H1 (cell line): Measurements from ENCODE around the gene ORAI3.

ENCODE experiments used
- CBX5 ChIP-seq: fragments of 300-800, 300-1000 bp; sonication (generic); IDR thresholded peaks from 2 replicates; pipeline ENCODE4 v1.7.1; 2016; ENCODE audit warnings: antibody characterized with exemption, low read length, low read depth
- CREB1 ChIP-seq: IDR thresholded peaks from 2 replicates; pipeline ENCODE4 v1.6.1; 2012; ENCODE audit warnings: inconsistent platforms
- CTCF ChIP-seq, 3 experiments: IDR thresholded peaks; 1 replicate in 2 of 3; 2 replicates in 1 of 3; pipeline versions ENCODE4 v1.5.1 to v1.6.1; 2011; ENCODE audit warnings: low read length in 3 of 3, mild to moderate bottlenecking in 3 of 3, inconsistent platforms in 2 of 3, low read depth in 1 of 3, moderate library complexity in 1 of 3; ENCODE audit not compliant: insufficient read depth in 1 of 3; ENCODE audit errors: control extremely low read depth in 1 of 3
- EZH2 ChIP-seq: fragments of 200-600 bp; sonication (generic); IDR thresholded peaks from 2 replicates; pipeline ENCODE4 v1.7.1; 2012; ENCODE audit warnings: low read depth, mild to moderate bottlenecking, moderate library complexity, low read length, inconsistent platforms; ENCODE audit not compliant: severe bottlenecking
- FOSL1 ChIP-seq: IDR thresholded peaks from 2 replicates; pipeline ENCODE4 v1.6.1; 2011; ENCODE audit warnings: mild to moderate bottlenecking, low read depth, low read length, moderate library complexity; ENCODE audit not compliant: insufficient read depth
- NANOG ChIP-seq: IDR thresholded peaks from 2 replicates; pipeline ENCODE4 v1.6.1; 2011; ENCODE audit warnings: low read length, low read depth, mild to moderate bottlenecking, inconsistent platforms; ENCODE audit not compliant: insufficient read depth, poor library complexity, severe bottlenecking
- NRF1 ChIP-seq: IDR thresholded peaks from 2 replicates; pipeline ENCODE4 v1.6.1; 2011; ENCODE audit warnings: mild to moderate bottlenecking, low read depth, low read length, improper control_type of control experiment
- PHF8 ChIP-seq: fragments of 200-600 bp; sonication (generic); conservative IDR thresholded peaks from 2 replicates; pipeline ENCODE4 v1.7.1; 2012; ENCODE audit warnings: low read depth, mild to moderate bottlenecking, inconsistent platforms, low read length, moderate library complexity
- RXRA ChIP-seq: IDR thresholded peaks from 2 replicates; pipeline ENCODE4 v1.6.1; 2011; ENCODE audit warnings: low read depth, mild to moderate bottlenecking, low read length, moderate library complexity; ENCODE audit not compliant: insufficient read depth
- TAF1 ChIP-seq: IDR thresholded peaks from 2 replicates; pipeline ENCODE4 v1.6.1; 2011; ENCODE audit warnings: mild to moderate bottlenecking, low read depth, low read length
- USF2 ChIP-seq: IDR thresholded peaks from 2 replicates; pipeline ENCODE4 v1.6.1; 2011; ENCODE audit warnings: low read length, improper control_type of control experiment
- TF ChIP-seq, protein P1 (sequence below): IDR thresholded peaks from 2 replicates; pipeline ENCODE4 v1.6.1; 2012; ENCODE audit warnings: inconsistent platforms

DNA sequence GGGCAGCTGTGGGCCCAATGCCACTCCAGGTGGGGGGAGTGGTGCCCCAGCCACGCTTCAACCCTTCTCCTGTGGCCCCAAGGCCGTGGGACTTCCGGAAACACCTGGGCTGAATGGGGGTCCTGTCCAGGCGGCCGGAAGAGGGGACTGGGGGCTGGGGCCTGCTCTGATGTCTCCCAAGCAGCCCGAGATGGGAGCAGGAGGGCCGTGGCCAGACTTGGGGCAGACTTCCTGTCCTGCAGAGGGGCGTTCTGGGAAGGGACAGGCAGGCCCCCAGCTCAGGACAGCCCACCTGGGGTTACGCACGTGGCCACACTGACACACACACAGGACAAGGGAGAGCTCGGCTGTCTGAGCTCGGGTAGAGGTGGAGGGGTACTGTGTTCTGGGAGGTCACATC is 41.2 kb downstream of the ORAI3 start:
- TF ChIP-seq FOSL1 = no peak
- no peak for TF ChIP-seq EZH2
- TF ChIP-seq NRF1 = no peak
- no peak for TF ChIP-seq RXRA
- no peak for TF ChIP-seq CREB1
- TF ChIP-seq, protein P1, sequence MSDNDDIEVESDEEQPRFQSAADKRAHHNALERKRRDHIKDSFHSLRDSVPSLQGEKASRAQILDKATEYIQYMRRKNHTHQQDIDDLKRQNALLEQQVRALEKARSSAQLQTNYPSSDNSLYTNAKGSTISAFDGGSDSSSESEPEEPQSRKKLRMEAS = no peak
- TF ChIP-seq NANOG = no peak
- no peak for TF ChIP-seq CTCF (IDR thresholded peaks at IDR 0.05; ENCODE audit: control extremely low read depth in 1 of 3, insufficient read depth in 1 of 3, low read depth in 1 of 3, low read length in 3 of 3)
- no peak for TF ChIP-seq TAF1
- TF ChIP-seq CBX5 = no peak
- no peak for TF ChIP-seq PHF8
- TF ChIP-seq USF2 = no peak
